Measurements from ENCODE around the gene OR52D1. TPM values are rescaled to one million over a fixed set of nuclear protein-coding genes. Genes with fewer than 3 reads are reported as not detected.
A peak's percentile ranks its signal among the peaks of the same experiment; 100 is the strongest.

The OR52D1 gene
- total and polyA plus RNA-seq, 9 of the 15 experiments (the other 6 are each of a cell fraction or from before 2014, with no cell fraction given), result 0.14 to 1.3 (median 0.97) TPM; not detected in 6

GRCh38 chr11:5505363-5506048 lies 17.0 kb downstream of the OR52D1 start (continued):
- no peak for TF ChIP-seq PATZ1 (CRISPR knock-in tag; IDR thresholded peaks at IDR 0.05; ENCODE audit: borderline replicate concordance)
- TF ChIP-seq E2F4 (CRISPR knock-in tag; IDR thresholded peaks at IDR 0.05; ENCODE audit: low read depth), result no peak
- TF ChIP-seq ATF6 (CRISPR knock-in tag; IDR thresholded peaks at IDR 0.05), result no peak
- no peak for TF ChIP-seq MEF2D (tag; conservative IDR thresholded peaks at IDR 0.05; ENCODE audit: low read depth)
- TF ChIP-seq E2F3 (CRISPR knock-in tag; IDR thresholded peaks at IDR 0.05), result no peak
- no peak for TF ChIP-seq MCM2 (IDR thresholded peaks at IDR 0.05; ENCODE audit: low read depth)
- no peak for TF ChIP-seq CEBPG (CRISPR knock-in tag; IDR thresholded peaks at IDR 0.05)
- TF ChIP-seq CEBPG (tag; conservative IDR thresholded peaks at IDR 0.05 in 1 of 2, IDR thresholded peaks at IDR 0.05 in 1 of 2), result no peak
- no peak for TF ChIP-seq EHMT2 (IDR thresholded peaks at IDR 0.05)
- no peak for TF ChIP-seq XRCC5 (IDR thresholded peaks at IDR 0.05; ENCODE audit: low read depth, low read length)
- TF ChIP-seq MTA1 (IDR thresholded peaks at IDR 0.05; ENCODE audit: borderline replicate concordance), result no peak
- TF ChIP-seq ZNF561 (CRISPR knock-in tag; conservative IDR thresholded peaks at IDR 0.05), result no peak
- TF ChIP-seq RBM25 (IDR thresholded peaks at IDR 0.05; ENCODE audit: low read depth, low read length, severe bottlenecking), result peak; percentile 94
- TF ChIP-seq HNRNPLL (IDR thresholded peaks at IDR 0.05; ENCODE audit: low read depth, low read length, poor library complexity, severe bottlenecking), result no peak
- no peak for TF ChIP-seq ATF1 (CRISPR knock-in tag; IDR thresholded peaks at IDR 0.05)
- peak; percentile 30; the same call in 1 of the 2 replicates for TF ChIP-seq ATF1 (tag; IDR thresholded peaks at IDR 0.05)
- TF ChIP-seq ZNF639 (CRISPR knock-in tag; conservative IDR thresholded peaks at IDR 0.05 in 1 of 2, IDR thresholded peaks at IDR 0.05 in 1 of 2), result no peak
- TF ChIP-seq POLR2B (IDR thresholded peaks at IDR 0.05; ENCODE audit: low read depth, partially characterized antibody), result peak; percentile 99
- TF ChIP-seq PHF8 (IDR thresholded peaks at IDR 0.05; ENCODE audit: borderline replicate concordance, low read length), result peak; percentile 84
- TF ChIP-seq MYNN (IDR thresholded peaks at IDR 0.05), result no peak
- TF ChIP-seq MYNN (CRISPR knock-in tag; IDR thresholded peaks at IDR 0.05), result no peak

Measured in K562 (cell line).